ENCODE data around the gene FAM241A.

GRCh38 chr4:112203593-112203992 is 58.3 kb downstream of the FAM241A start:
- TF ChIP-seq CTCF (IDR thresholded peaks at IDR 0.05; ENCODE audit: low read depth, low read length) (no peak), EZH2phosphoT487 (IDR thresholded peaks at IDR 0.05; ENCODE audit: low read depth) (no peak)

Measured in OCI-LY3 (cell line).